ENCODE measurements around the gene BCL6.
"Not testable (repeated sequence)": the region's sequence is repeated elsewhere in the genome, so short reads cannot be mapped to it uniquely, and the experiment has no call there.

BCL6 gene

DNA sequence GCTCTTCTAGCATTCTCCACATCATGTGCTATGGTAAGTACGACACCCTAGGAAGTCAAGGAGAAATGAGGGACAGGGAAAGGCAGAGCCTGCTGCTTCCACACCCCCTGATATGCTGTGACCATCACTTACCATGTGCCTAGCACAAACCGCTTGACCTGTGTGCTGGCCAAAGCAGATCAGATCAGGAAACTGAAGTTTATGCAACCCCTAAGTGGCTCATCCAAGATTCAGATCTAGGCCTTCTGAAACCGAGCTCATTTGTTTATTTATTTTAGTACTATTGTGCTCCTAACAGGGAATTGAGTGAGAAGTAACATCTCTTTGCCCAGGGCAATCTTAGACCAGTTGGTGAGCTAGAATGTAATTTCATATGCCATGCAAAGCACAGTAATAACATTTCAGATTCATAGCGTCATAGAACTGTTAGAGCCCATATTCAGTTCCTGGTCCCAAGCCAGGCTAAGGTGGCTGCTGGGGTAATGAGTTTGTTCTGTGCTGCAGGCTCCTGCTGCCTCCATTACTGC is 42.7 kb downstream of the BCL6 start, which contains the start of gene RTP2:
RTP2 (minus strand) TSS at position 51 of the 527 bp plus-strand sequence. CDS start 429 bp downstream, outside the sequence.
- TF ChIP-seq POLR2A (IDR thresholded peaks at IDR 0.05; ENCODE audit: low read length) = no peak
- TF ChIP-seq GATA1 (IDR thresholded peaks at IDR 0.05; ENCODE audit: low read depth, low read length) = no peak
- DNase-seq = no peak

DNA sequence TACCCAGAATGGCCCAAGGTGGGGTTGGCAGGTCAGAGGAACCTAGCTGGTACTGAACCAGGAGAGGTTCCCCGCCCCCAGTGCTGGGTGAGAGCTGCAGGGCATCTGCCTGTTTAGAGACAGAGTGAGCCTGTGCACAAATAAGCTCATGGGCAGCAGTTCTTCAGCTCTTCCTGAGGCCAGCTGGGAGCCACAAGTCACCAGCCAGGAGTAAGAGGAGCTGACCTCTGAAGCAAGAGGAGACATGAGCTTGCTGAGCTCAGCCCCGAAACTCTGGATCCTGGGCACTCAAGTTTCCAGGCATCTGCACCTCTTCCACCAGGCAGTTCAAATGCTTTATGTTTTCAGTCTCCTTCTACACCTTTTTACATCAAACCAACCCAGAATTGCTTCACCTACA is 45.0 kb downstream of the BCL6 start:
- no peak for TF ChIP-seq GATA1 (IDR thresholded peaks at IDR 0.05; ENCODE audit: low read depth, low read length)
- no peak for TF ChIP-seq POLR2A (IDR thresholded peaks at IDR 0.05; ENCODE audit: low read length)
- DNase-seq = no peak

DNA sequence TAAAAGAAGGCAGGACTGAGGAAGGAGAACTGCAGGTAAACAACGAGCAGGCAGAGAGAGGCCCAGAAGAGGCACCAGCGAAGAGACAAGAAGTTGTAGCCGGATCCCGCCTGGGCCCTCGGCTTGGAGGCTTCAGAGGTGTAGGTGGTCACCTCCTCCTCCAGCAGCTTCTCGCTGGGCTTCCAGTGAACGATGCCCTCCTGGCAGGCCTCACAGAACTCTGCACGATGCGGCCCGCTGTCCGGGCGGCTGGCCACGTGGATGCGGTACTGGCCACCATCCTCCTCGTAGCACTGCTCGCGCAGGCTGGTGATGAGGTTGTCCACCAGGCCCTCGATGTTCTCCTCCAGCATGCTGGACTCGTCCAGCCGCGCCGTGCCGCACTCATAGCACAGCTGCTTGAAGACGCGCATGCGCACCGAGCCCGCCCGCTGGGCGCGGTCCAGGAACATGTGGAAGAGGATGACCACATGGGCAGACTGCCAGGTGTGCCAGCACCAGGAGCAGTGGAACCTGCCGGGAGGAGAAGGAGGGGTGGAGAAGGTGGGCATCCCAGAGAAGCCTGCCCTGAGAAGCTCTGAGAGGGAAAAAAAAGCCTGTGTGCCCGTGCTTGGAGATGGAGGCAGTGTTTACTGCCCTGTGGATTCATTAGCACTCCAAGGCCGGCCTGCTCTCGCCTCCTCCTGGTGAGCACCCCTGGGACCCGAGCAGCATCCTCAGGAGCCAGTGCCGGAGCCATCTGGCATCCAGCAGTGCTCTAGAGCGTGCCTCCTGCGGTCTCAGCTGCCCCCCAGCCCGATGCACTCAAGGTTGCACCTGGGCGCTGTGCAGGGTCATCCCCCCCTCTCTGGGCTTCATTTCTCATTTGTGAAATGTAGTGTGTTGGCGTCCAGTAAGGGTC is 46.5 kb downstream of the BCL6 start:
- DNase-seq = no peak
- no peak for TF ChIP-seq POLR2A (IDR thresholded peaks at IDR 0.05; ENCODE audit: low read length)
- TF ChIP-seq GATA1 (IDR thresholded peaks at IDR 0.05; ENCODE audit: low read depth, low read length) = no peak

DNA sequence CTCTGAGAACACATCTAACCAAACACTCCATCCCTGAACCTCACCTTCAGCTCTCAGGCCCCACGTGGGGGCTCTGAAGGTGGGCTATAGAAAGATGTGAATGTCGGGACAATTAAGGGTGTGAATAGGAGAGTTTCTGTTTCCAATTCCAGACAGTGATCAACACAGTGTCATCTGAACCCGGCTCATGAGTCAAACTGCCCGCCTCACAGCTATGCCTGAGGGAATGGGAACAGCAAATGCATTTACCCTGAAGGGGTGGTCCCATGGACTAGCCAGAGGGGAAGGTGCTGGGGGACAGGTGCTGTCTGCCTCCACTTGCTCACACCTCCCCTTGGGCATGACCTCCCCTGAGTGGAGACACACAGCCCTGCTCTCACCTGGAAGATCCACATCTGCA is 49.2 kb downstream of the BCL6 start:
- TF ChIP-seq GATA1 (IDR thresholded peaks at IDR 0.05; ENCODE audit: low read depth, low read length) (no peak), POLR2A (IDR thresholded peaks at IDR 0.05; ENCODE audit: low read length) (no peak)
- no peak for DNase-seq

DNA sequence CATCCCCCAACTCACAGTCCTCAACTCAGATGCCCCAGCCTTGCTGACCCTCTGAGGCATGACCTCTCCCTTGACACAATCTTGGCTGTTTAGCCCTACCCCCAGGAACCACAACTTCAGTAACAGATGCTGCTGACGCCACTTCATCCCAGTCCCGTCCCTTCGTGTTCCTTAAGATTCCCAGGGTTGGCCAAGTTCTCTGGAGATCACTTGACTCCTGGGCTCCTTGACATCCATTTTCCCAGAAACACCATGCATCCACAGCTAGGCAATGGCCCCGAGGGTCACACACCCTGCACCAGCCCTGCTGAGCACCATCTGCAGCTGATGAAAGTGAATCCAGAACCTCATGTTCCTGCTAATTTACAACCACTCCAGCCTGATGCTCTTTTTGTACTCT is 49.8 kb downstream of the BCL6 start:
- DNase-seq = no peak
- TF ChIP-seq GATA1 (IDR thresholded peaks at IDR 0.05; ENCODE audit: low read depth, low read length) (no peak), POLR2A (IDR thresholded peaks at IDR 0.05; ENCODE audit: low read length) (no peak)

DNA sequence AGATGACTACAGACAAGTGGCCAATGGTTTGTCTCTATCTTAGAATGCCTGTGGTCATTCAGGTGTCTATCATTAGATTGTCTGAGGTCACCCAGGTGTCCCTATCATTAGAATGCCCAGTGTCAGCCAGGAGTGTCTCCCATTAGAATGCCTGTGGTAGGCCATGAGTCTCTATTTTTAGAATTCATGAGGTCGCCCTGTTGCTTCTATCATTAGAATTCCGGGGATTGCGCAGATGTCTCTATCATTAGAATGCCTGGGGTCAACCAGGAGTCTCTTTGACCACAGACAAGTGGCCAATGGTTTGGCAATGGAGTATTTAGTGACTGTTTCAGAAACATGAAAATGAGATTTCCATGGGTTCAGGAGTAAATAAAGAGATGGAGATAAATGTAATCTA is 50.5 kb downstream of the BCL6 start:
- DNase-seq = no peak
- TF ChIP-seq GATA1 (IDR thresholded peaks at IDR 0.05; ENCODE audit: low read depth, low read length) (no peak), POLR2A (IDR thresholded peaks at IDR 0.05; ENCODE audit: low read length) (no peak)

DNA sequence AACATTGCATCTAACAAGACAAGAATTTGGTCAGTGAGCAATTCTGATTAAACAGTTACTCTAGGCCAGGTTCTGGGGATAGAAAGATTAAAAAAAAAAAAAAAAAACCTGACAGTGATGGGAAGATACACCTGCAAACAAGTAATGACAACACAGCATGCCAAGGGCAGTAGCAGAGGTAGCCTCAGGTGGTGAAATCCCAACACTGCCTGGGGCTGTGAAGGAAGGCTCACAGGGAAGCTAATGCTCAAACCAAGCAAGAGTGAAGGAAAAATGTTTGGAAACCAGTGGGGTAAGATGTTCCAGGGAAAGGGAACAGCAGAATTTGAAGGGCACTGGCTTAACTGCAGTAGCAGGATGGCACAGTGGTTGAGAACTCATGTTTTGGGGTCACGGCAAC is 51.8 kb downstream of the BCL6 start:
- DNase-seq = no peak
- no peak for TF ChIP-seq GATA1 (IDR thresholded peaks at IDR 0.05; ENCODE audit: low read depth, low read length)
- TF ChIP-seq POLR2A (IDR thresholded peaks at IDR 0.05; ENCODE audit: low read length) = no peak

DNA sequence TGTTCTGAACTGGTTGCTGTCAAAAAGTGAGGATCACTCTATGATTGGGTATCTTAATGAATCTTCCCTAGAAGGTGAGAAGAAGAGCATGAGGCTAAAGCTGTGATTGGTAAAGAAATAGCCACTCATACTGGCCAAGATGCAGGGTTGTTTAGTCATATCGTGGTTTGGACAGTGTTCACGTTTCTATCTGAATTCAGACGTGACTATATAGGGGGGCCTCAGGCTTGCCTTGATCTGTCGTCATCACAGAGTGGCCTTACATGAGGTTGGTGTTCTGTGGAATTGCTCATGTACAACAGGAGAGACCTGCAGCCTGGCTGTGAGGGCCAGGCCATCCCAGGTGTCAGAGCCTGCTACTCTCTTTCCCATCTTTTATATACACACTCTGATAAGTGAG is 55.3 kb downstream of the BCL6 start:
- DNase-seq = no peak
- TF ChIP-seq POLR2A (IDR thresholded peaks at IDR 0.05; ENCODE audit: low read length) (no peak), GATA1 (IDR thresholded peaks at IDR 0.05; ENCODE audit: low read depth, low read length) (no peak)

DNA sequence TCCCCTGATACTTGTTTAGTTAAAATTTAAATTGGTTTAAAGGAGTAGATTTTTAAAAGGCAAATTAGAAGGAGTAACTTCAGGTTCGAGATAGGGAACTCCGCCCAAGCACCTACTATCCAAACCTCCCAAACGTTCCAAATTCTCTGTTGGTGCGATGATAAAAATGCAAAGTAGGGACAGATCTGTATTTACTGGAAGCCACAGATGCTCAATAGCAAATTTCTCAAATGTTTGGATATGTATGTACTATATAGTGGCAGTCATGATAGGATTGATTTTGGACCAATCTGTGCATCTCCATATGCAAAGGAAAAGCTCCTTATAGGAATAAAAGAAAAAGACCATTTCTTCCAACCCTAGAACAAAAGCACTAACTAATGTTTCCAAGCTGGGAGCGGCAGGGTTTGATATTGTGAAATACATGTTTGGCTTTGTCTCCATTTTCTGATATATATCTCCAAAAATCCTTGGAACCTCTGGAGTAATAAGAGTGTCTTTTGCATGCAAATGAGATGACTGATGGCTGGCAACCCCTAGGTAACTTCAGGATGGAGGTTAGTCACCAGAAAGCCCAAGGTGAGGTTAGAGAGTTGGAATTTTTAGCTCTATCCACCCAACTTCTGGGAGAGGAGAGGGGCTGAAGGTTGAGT is 58.5 kb downstream of the BCL6 start:
- no peak for DNase-seq
- TF ChIP-seq POLR2A (IDR thresholded peaks at IDR 0.05; ENCODE audit: low read length) (no peak), GATA1 (IDR thresholded peaks at IDR 0.05; ENCODE audit: low read depth, low read length) (no peak)

DNA sequence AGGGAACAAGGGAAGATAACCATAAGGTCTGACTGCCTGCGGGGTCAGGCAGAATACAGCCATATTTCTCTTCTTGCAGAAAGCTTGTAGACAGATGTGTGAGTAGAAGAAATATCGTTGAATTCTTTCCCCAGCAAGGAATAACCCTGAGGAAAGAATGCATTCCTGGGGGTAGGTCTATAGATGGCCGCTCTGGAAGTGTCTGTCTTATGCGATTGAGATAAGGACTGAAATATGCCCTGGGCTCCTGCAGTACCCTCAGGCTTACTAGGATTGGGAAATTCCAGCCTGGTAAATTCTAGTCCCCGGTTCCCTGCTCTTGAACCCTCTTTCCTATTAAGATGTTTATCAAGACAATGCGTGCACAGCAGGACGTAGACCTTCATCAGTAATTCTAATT is 59.3 kb downstream of the BCL6 start:
- no peak for DNase-seq
- TF ChIP-seq GATA1 (IDR thresholded peaks at IDR 0.05; ENCODE audit: low read depth, low read length) (no peak), POLR2A (IDR thresholded peaks at IDR 0.05; ENCODE audit: low read length) (no peak)

DNA sequence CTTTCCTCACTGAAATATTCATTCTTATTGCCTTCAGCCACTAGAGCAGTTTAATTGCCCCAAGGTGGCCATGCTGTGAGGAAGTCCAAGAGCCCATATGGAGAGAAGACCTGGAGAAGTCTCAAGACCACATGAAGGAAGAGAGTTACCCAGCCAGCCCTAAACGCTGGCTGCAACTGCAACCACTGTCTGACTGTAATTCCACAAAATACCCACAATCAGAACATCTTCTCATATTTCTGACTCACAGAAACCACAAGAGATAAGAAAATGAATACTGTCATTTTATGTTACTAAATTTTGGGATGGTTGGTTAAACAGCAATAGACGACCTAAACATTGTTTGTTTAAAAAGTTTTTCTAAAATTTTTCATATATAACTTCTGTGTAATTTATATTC is 60.4 kb downstream of the BCL6 start:
- TF ChIP-seq POLR2A (IDR thresholded peaks at IDR 0.05; ENCODE audit: low read length) (no peak), GATA1 (IDR thresholded peaks at IDR 0.05; ENCODE audit: low read depth, low read length) (no peak)
- no peak for DNase-seq

DNA sequence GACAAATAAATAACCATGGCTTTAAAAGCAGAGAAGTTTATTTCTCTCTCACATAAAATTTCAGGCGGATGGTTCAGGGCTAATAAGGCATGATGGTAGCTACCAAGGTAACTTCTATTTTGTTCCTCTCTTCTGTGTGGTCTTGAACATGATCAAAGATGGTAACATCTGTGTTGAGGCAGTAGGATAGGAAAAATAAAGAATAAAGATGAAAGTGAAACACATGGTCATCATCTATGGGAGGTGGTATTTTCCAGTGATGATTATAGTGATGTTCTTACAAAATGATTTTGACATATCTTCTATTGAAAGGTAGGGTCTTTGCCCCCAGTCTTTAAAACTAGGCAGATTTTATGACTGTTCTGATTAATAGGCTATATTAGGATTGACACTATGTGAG is 60.8 kb downstream of the BCL6 start:
- DNase-seq = no peak
- TF ChIP-seq POLR2A (IDR thresholded peaks at IDR 0.05; ENCODE audit: low read length) (no peak), GATA1 (IDR thresholded peaks at IDR 0.05; ENCODE audit: low read depth, low read length) (no peak)

DNA sequence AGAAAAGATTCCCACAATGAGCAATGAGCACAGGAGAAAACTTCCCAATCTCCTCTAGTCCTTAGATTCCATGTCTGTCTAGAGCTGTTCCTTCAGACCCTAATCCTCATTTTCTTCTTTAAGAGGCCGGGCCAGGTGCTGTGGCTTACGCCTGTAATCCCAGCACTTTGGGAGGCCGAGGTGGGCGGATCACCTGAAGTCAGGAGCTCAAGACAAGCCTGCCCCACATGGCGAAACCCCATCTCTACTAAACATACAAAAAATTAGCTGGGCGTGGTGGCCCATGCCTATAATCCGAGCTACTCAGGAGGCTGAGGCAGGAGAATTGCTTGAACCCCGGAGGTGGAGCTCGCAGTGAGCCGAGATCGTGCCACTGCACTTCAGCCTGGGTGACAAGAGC is 63.5 kb downstream of the BCL6 start:
- not testable (repeated sequence) for DNase-seq

DNA sequence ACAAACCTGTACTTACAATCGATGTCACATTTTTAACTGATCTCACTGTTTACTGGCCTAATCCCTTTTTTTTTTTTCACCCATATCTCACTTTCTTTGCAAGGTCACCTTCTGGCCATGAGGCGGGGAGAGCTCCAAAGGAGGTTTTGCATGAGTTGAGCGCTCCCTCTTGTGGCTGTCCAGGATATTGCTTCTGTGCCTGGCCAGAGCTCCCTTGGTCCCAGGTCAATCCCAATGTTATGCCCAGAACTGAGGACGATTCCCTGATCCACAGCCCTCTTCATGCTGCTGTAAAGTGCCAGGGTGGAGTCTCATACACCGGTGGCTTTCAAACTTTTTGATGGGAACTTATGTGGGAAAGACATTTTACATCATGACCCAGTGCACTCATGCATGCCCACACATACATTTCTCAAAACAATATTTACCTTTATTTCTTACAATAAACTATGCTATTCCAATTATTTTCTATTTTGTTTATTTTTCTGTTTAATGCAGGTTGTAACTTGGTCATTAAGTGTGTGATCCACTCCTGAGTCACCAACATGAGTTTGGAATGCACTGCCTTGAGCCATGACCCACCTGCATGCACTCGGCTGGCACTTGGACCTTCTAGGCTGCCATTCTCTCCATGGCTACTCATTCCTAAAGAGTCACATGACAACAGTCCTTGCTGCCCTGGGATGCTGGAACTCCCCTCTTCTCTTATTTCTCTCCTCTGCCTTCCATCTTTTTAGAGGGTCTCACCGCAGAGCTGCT is 65.5 kb downstream of the BCL6 start:
- peak; percentile 64 to 77 for DNase-seq
- TF ChIP-seq POLR2A (IDR thresholded peaks at IDR 0.05; ENCODE audit: low read length) (no peak), GATA1 (IDR thresholded peaks at IDR 0.05; ENCODE audit: low read depth, low read length) (no peak)

All from erythroblast (primary cell).